Neuronal stem cell (in vitro differentiated cells): ENCODE results near the gene PKP3.
"Not testable (repeated sequence)": the region's sequence is repeated elsewhere in the genome, so short reads cannot be mapped to it uniquely, and the experiment has no call there.

Source experiments
- DNase-seq: peaks from one replicate; pipeline ENCODE4 v3.0.0-alpha.2; 2013; ENCODE audit warnings: low spot score
- H2AFZ ChIP-seq: one replicate; pipeline ENCODE4 v1.6.1; 2013; ENCODE audit warnings: mild to moderate bottlenecking, low read length, inconsistent platforms
- H2AK5ac ChIP-seq: 2 replicates; pipeline ENCODE4 v1.6.1; 2013; ENCODE audit warnings: low read depth, mild to moderate bottlenecking, inconsistent platforms, low read length, moderate library complexity, mixed read lengths
- H2BK120ac ChIP-seq: 2 replicates; pipeline ENCODE4 v1.6.1; 2013; ENCODE audit warnings: low read depth, mild to moderate bottlenecking, inconsistent platforms, low read length, moderate library complexity, mixed read lengths
- H2BK12ac ChIP-seq: one replicate; pipeline ENCODE4 v1.6.1; 2013; ENCODE audit warnings: low read length, inconsistent platforms
- H2BK15ac ChIP-seq: 2 replicates; pipeline ENCODE4 v1.6.1; 2013; ENCODE audit warnings: mild to moderate bottlenecking, low read length, inconsistent platforms, mixed read lengths
- H2BK5ac ChIP-seq: one replicate; pipeline ENCODE4 v1.6.1; 2013; ENCODE audit warnings: inconsistent platforms, mild to moderate bottlenecking, low read length, moderate library complexity
- H3K14ac ChIP-seq: one replicate; pipeline ENCODE4 v1.6.1; 2013; ENCODE audit warnings: low read length, inconsistent platforms
- H3K18ac ChIP-seq: 2 replicates; pipeline ENCODE4 v1.6.1; 2013; ENCODE audit warnings: low read length, inconsistent platforms
- H3K23ac ChIP-seq: 2 replicates; pipeline ENCODE4 v1.6.1; 2013; ENCODE audit warnings: low read depth, mild to moderate bottlenecking, mixed read lengths, low read length, inconsistent platforms; ENCODE audit not compliant: poor library complexity
- H3K27ac ChIP-seq: replicated peaks from 3 replicates; pipeline ENCODE4 v1.5.1; 2013; ENCODE audit warnings: low read length, inconsistent platforms
- H3K27me3 ChIP-seq, 3 experiments: 2 replicates each; pipeline ENCODE4 v1.6.1; 2013; ENCODE audit warnings: low read length in 3 of 3, mild to moderate bottlenecking in 2 of 3, inconsistent platforms in 1 of 3, low read depth in 1 of 3, mixed read lengths in 1 of 3, moderate library complexity in 1 of 3; ENCODE audit not compliant: control insufficient read depth in 3 of 3, insufficient read depth in 3 of 3
- H3K36me3 ChIP-seq, 2 donors: replicated peaks in 1 of 2; 2 replicates each; pipeline ENCODE4 v1.6.1; 2013; ENCODE audit warnings: low read length in 2 of 2; ENCODE audit not compliant: control insufficient read depth in 2 of 2, insufficient read depth in 2 of 2
- H3K4ac ChIP-seq: 2 replicates; pipeline ENCODE4 v1.6.1; 2013; ENCODE audit warnings: inconsistent platforms, mild to moderate bottlenecking, low read length, moderate library complexity
- H3K4me1 ChIP-seq, 2 donors: 1 replicate in 1 of 2; 2 replicates in 1 of 2; pipeline ENCODE4 v1.6.1; 2013; ENCODE audit warnings: low read length in 2 of 2, low read depth in 1 of 2; ENCODE audit not compliant: control insufficient read depth in 2 of 2, insufficient read depth in 1 of 2
- H3K4me2 ChIP-seq: one replicate; pipeline ENCODE4 v1.6.1; 2013; ENCODE audit warnings: mild to moderate bottlenecking, low read length, inconsistent platforms; ENCODE audit not compliant: insufficient read depth, poor library complexity, severe bottlenecking
- H3K4me3 ChIP-seq, 2 donors: 2 replicates each; pipeline ENCODE4 v1.5.1; 2013; ENCODE audit warnings: low read length in 2 of 2, mild to moderate bottlenecking in 2 of 2, inconsistent platforms in 1 of 2, moderate library complexity in 1 of 2
- H3K79me1 ChIP-seq: one replicate; pipeline ENCODE4 v1.6.1; 2013; ENCODE audit warnings: low read depth, mild to moderate bottlenecking, inconsistent platforms, low read length, moderate library complexity
- H3K9ac ChIP-seq: one replicate; pipeline ENCODE4 v1.6.1; 2013; ENCODE audit warnings: mild to moderate bottlenecking, low read depth, low read length, inconsistent platforms; ENCODE audit not compliant: poor library complexity
- H3K9me3 ChIP-seq, 2 donors: replicated peaks in 1 of 2; 2 replicates each; pipeline versions ENCODE3 to v1.6.1; 2013; ENCODE audit warnings: low read length in 2 of 2, mild to moderate bottlenecking in 2 of 2, inconsistent platforms in 1 of 2, low read depth in 1 of 2, mixed read lengths in 1 of 2, moderate library complexity in 1 of 2; ENCODE audit not compliant: control insufficient read depth in 2 of 2, insufficient read depth in 1 of 2
- H4K8ac ChIP-seq: one replicate; pipeline ENCODE4 v1.6.1; 2013; ENCODE audit warnings: low read depth, mild to moderate bottlenecking, inconsistent platforms, low read length, moderate library complexity
- H4K91ac ChIP-seq: one replicate; pipeline ENCODE4 v1.6.1; 2013; ENCODE audit warnings: low read length, low read depth, mild to moderate bottlenecking, inconsistent platforms; ENCODE audit not compliant: poor library complexity
- whole genome bisulfite sequencing, 2 donors: extraction: QIAGEN DNeasy Blood & Tissue Kit; methylation state at CpG; one replicate each; pipeline ENCODE4 v1.1.7; 2013; ENCODE audit warnings: missing lambda C conversion rate in 2 of 2, mixed read lengths in 1 of 2; ENCODE audit not compliant: insufficient read length in 2 of 2, insufficient replicate concordance in 1 of 2; ENCODE audit errors: extremely low coverage in 2 of 2; 5-methylcytosine and 5-hydroxymethylcytosine counted together

PKP3 gene

DNA sequence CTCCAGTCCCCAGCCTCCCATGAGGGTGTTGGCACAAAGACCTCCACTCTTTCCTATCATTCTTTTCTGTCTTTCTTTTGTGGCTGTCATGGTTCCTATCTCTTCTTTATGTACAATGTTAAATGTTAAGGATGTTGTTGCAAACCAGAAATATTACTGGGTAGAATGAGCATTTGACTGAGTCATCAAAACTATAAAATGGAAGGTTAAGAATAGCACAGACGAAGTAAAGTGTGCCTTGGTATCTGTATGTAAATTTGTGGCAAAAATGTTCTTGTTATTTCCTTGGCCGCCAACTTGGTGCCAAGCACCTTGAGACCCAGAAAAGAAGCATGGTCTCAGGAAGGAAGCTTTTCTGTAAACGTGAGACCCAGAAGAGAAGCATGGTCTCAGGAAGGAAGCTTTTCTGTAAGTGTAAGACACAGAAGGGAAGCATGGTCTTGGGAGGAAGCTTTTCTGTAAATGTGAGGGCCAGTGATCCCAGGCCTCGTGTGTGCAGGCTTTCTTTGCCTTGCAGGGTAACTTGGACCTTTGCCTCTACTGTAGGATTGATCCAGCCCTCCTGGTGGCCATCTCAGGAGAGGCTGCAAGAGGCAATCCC lies 6.7 kb upstream of the PKP3 start:
- no peak overlapping the region for H2BK12ac ChIP-seq
- WGBS, 2 donors: no CpG with 5 or more reads among the region's 4 CpGs
- H2AFZ ChIP-seq: no peak overlapping the region
- no peaks in the 10 kb centered on the region for H3K4me1 ChIP-seq
- no peaks in the 10 kb centered on the region for H3K79me1 ChIP-seq
- peaks cover 12 to 18% of the 10 kb centered on the region in 2 donors for H3K9me3 ChIP-seq
- H3K4me3 ChIP-seq: no peak overlapping the region
- no peak overlapping the region for H2BK5ac ChIP-seq
- H4K8ac ChIP-seq: no peak overlapping the region
- H3K4ac ChIP-seq: no peak overlapping the region
- H4K91ac ChIP-seq: no peak overlapping the region
- no peak overlapping the region for H3K9ac ChIP-seq
- no peak overlapping the region for H3K27ac ChIP-seq
- H3K18ac ChIP-seq: no peak overlapping the region
- no peak overlapping the region for H2BK15ac ChIP-seq
- no peak overlapping the region for H3K23ac ChIP-seq
- H2AK5ac ChIP-seq: no peak overlapping the region
- H3K27me3 ChIP-seq: peaks cover 0 to 10% (median 0%) of the 10 kb centered on the region in 3 experiments
- peaks cover 5 to 8% of the 10 kb centered on the region in 2 donors for H3K36me3 ChIP-seq
- DNase-seq: no peak
- no peak overlapping the region for H3K14ac ChIP-seq
- no peak overlapping the region for H2BK120ac ChIP-seq
- no peak overlapping the region for H3K4me2 ChIP-seq

DNA sequence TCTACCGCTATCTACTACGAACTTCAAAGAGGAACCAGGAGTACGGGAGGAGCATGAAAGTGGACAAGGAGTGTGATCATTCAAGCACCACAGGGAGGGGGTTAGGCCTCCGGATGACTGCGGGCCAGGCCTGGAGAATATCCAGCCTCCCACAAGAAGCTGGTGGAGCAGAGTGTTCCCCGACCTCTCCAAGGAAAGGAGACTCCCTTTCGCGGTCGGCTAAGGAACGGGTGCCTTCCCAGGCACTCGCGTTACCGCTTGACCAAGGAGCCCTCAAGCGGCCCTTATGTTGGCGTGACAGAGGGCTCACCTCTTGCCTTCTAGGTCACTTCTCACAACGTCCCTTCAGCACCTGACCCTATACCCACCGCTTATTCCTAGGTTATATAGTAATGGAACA lies 4.6 kb upstream of the PKP3 start:
- not testable (repeated sequence) for H3K4me1 ChIP-seq, H3K36me3 ChIP-seq, H2AK5ac ChIP-seq, H3K23ac ChIP-seq, H3K18ac ChIP-seq, H2BK5ac ChIP-seq, DNase-seq, H2BK15ac ChIP-seq, H2BK120ac ChIP-seq, H3K79me1 ChIP-seq, H3K4me2 ChIP-seq, H3K27ac ChIP-seq, H2BK12ac ChIP-seq, H4K91ac ChIP-seq, H4K8ac ChIP-seq, H2AFZ ChIP-seq, H3K4me3 ChIP-seq, H3K14ac ChIP-seq, H3K4ac ChIP-seq, H3K27me3 ChIP-seq, H3K9ac ChIP-seq
- no CpG with 5 or more reads among the region's 17 CpGs for WGBS, 2 donors
- peaks cover 12 to 18% of the 10 kb centered on the region in 2 donors for H3K9me3 ChIP-seq

DNA sequence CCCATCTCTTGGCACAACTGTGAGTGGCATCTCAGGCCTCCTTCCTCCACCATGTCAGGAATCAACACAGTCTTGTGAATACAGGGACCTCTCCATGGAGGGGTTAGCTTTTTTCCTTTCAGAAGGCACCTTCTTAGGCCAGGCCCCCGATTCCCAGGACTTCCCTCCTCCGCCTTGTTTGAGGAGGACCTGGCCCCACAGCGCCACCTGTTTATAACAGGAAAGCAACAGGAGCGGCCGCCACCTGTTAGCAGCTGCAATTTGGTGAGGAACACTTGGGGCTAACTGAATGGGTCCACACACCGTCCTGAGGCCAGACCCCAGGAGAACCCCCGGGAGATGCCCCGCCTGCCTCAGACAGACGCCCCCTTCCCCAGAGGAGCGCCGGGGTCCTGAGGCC lies 3.8 kb upstream of the PKP3 start:
- Histone ChIP-seq H3K18ac (no peak overlapping the region), H4K91ac (no peak overlapping the region), H3K36me3 (no peaks in the 10 kb centered on the region), H3K9me3 (peaks cover 12 to 18% of the 10 kb centered on the region in 2 donors), H2BK5ac (no peak overlapping the region), H3K4me1 (peaks cover 6 to 8% of the 10 kb centered on the region in 2 donors), H3K14ac (no peak overlapping the region), H3K4ac (no peak overlapping the region), H2BK15ac (no peak overlapping the region), H2BK120ac (no peak overlapping the region), H3K23ac (no peak overlapping the region), H3K4me3 (no peak overlapping the region), H2AK5ac (peak overlapping the region; percentile 47), H3K27ac (no peak overlapping the region), H2BK12ac (no peak overlapping the region), H3K79me1 (peaks cover 2% of the 10 kb centered on the region), H3K9ac (no peak overlapping the region), H2AFZ (no peak overlapping the region), H3K27me3 (peaks cover 0 to 10% (median 0%) of the 10 kb centered on the region in 3 experiments), H4K8ac (no peak overlapping the region), H3K4me2 (no peak overlapping the region)
- no CpG with 5 or more reads among the region's 11 CpGs for WGBS, 2 donors
- DNase-seq: no peak

DNA sequence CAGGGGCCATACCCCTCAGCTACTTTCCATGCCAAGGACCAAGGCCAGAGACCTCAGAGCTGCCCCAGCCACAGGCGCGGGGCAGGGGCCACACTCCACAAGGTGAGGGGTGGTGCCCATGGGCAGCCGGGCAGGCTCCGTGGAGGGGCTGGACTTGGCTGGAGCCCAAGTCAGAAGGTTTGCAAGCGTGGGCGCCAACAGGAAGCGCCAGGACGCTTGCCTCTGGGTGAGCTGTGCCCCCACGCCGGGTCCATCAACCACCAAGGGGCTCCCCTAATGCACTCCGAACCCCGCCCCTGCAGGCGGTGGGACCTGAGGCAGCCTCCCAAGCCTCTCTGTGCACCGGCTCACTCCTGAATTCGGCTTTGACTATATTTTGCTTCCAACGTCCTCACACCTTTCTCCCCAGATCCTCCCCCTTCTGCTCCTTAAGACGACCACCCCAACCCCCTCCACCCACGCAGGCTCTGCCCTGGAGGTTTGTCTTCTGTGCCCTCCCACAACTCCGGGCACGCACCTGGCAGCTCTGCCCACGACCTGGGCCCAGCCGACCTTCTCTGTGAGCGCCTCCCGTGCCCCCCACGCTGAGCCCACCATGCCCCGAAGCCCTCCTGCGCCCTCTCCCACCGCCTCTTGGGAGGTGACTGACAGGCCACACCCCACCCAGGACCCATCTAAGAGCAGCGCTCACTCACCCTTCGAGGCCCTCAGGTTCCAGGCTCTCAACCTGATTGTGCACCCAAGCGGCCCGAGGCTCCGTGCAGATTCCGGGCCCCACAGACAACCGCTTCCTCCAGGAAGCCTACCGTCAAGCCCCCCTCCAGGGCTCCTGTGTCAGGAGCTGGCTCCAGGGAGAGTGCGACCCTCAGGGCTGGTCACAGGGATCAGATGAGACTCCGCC lies 2.6 kb upstream of the PKP3 start:
- no peak overlapping the region for H3K9ac ChIP-seq
- H3K4me3 ChIP-seq: no peak overlapping the region
- H2BK5ac ChIP-seq: peak overlapping the region; percentile 53
- H2BK120ac ChIP-seq: peak overlapping the region; percentile 31
- peak overlapping the region; percentile 44 for H3K18ac ChIP-seq
- no CpG with 5 or more reads among the region's 38 CpGs for WGBS, 2 donors
- peaks cover 6 to 8% of the 10 kb centered on the region in 2 donors for H3K4me1 ChIP-seq
- H3K23ac ChIP-seq: peak overlapping the region; percentile 85
- peak overlapping the region; percentile 73 for H2BK12ac ChIP-seq
- peaks cover 5% of the 10 kb centered on the region for H3K79me1 ChIP-seq
- H3K4ac ChIP-seq: no peak overlapping the region
- H4K91ac ChIP-seq: no peak overlapping the region
- H2AK5ac ChIP-seq: peak overlapping the region; percentile 81
- H3K4me2 ChIP-seq: no peak overlapping the region
- peaks cover 6 to 12% of the 10 kb centered on the region in 2 donors for H3K9me3 ChIP-seq
- no peak for DNase-seq
- peak overlapping the region; percentile 67 for H2BK15ac ChIP-seq
- H3K36me3 ChIP-seq: no peaks in the 10 kb centered on the region
- no peak overlapping the region for H2AFZ ChIP-seq
- peak overlapping the region; percentile 97 for H3K14ac ChIP-seq
- no peak overlapping the region for H4K8ac ChIP-seq
- H3K27me3 ChIP-seq: peaks cover 0 to 10% (median 0%) of the 10 kb centered on the region in 3 experiments
- no peak overlapping the region for H3K27ac ChIP-seq
